CD4-positive, alpha-beta T cell treated with Interferon gamma for 1 hour (primary cell): ENCODE results near the gene CPLANE2.

Experiments used
- DNase-seq: peaks from one replicate; pipeline ENCODE4 v3.0.0-alpha.2; 2020

Gene CPLANE2

DNA sequence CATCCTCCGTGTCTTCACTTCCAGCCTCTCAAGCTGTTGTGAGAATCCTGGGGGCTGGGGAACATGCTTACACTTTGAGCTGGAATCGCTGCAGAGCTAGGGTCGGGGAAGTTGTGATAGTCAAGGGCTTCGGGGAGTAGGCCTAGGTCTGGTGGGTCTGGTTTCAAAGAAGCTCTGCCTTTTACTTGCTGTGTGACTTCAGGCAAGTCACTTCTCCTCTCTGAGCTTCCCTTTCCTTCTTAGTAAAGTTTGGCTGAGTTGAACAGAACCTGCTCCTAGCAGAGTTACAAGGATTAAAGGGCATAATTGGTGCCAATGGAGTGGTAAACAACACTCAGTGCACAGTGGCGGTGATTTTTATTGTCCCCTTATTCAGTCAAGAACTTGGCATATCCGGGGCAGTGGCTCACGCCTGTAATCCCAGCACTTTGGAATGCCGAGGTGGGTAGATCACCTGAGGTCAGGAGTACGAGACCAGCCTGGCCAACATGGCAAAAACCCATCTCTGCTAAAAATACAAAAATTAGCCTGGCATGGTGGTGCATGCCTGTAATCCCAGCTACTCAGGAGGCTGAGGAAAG lies 50.2 kb downstream of the CPLANE2 start:
- no peak for DNase-seq

DNA sequence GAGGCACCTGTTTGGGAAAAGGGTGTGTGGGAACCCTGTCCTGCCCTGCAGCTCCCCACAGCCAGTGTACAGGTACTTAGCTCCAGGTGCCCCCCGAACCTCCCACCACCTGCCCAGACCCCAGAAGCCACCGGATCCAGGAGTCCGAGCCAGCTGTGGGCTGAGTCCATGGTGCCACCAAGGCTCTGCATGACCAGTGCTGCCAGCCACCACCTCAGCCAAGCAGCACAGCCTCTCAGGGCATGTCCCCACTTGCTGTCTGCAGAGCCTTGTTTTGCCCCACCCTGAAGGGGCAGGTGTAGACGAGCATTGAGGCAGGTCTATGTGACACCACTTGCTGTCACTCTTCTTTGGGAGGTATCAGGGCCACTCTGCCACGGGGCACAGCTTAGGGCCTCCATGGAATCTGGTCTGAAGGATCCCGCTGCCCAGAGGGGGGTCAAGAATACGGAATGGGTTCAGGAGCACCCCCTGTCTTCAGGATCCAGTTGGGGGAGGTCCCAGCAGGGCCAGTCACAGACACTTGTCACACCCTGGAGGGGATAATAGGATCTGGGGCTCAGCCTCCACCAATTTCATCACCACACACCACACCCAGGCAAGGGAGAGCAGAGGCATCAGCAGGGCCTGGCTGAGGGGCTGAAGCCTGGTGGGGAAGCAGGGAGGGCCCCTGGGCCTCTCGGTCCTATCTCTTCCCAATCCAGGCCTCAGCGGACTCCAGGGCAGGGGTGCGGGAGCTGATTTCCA lies 52.3 kb downstream of the CPLANE2 start:
- DNase-seq = no peak

DNA sequence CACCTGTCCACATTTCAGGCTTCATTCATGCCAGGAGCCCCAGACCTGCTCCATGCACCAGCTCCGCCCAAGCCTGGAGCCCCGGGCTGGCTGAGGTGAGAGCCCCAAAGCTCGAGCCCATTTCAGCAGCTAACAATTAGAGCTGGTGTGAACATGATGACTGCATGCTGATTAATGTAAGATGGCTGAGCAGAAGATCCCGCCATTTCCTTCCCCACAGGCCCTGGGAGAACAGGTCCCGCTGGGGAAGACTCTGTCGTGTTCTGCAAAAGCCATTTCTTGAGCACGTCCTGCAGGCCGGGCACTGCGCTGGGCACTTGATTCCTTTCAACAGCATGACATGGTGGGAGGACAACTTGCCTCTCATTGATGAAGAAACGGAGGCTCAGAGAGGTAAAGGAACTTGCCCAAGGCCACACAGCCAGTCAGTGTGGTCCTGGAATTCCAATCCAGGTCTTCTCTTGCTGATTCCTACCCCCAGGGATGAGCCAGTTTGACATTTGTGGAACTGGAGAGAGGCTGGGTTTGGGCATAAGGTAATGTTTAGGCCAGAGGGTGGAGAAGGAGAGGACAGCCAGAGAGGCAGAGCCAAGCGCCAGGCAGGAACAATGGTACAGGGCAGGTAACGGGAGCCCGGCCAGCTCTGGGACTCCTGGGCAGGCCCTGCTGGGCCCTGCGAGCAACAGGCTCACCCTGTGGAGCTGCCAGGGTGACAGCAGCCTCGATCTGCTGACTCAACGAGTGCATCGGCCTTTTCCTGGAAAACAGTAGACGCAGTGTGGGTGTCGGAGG lies 53.0 kb downstream of the CPLANE2 start:
- DNase-seq = no peak

DNA sequence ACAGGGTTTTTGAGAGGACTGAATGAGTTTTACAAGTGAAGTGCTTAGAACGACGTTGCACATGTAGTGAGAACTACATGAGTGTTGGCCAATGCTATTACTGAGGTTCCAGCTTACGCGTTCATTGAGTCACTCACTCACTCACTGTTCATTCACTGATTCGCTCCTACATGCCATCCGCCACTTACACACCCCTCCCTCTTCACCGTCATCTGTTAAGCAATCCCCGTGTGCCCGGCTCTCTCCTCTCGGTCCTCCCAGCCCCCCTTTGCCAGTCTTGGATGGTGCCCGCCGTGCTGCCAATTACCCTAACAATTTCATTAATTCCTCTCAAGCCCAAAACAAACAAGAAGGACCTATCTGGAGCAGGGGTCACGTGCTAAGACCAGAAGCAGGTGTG lies 53.8 kb downstream of the CPLANE2 start:
- DNase-seq = no peak

DNA sequence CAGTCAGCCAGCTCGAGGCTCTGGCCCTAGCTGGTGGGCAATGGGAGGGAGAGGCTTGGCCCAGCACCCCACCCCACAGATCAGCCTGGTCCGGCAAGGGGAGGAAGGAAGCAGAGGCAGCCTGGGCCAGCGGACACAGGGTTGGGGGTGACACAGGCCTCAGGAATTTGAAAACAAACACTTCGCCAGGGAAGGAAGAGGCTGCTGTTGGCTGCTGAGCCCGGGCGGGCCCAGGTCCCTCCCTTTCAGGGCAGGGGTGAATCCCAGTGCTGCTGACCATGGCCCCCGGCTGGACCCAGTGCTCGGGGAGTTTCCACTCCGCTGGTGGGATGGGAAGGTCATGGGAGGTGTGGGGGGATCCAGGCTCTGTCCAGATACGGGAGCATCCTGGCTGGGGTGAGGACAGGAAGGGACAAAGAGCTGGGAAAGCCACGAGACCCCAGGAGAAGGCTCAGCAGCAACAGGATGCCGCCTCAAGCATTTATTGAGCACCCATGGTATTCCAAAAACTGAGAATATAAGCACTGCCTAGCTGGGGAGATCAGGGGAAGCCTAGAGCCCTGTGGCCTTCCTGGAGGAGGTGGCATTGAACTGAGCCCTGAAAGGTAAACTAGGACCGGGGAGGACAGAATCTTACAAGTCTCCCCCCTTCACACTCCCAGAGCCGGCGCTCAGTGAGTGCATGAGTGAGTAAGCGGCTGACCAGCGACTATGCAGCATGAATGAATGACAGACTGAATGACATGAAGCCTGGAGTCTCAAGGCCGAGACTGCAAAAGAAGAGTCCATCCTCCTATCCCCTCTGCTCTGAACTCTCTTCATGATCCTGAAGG lies 54.9 kb downstream of the CPLANE2 start:
- DNase-seq = no peak
